AG04450 (cell line): Measurements from ENCODE around the gene TSPAN13. TPM values are rescaled to one million over a fixed set of nuclear protein-coding genes. Genes with fewer than 3 reads are reported as not detected.

ENCODE experiments used
- CTCF ChIA-PET: fragments of 300-600, 350-600 bp; formaldehyde crosslinking; extraction: SDS; loops from one replicate; lab custom pipeline; 2022; ENCODE audit warnings: antibody characterized with exemption, inconsistent platforms; lab: Charles Lee
- POLR2A ChIA-PET: fragments of 350-600 bp; formaldehyde crosslinking; extraction: SDS; loops from one replicate; lab custom pipeline; 2021; ENCODE audit warnings: antibody characterized with exemption, inconsistent platforms; lab: Yijun Ruan, JAX
- DNase-seq: peaks from one replicate; pipeline ENCODE4 v3.0.0-alpha.2; 2011; ENCODE audit warnings: low read depth, low spot score
- H3K27ac ChIP-seq: one replicate; pipeline ENCODE4 v1.5.1; 2012; ENCODE audit warnings: low read depth, low read length, control low read depth
- H3K27me3 ChIP-seq: one replicate; pipeline ENCODE4 v1.6.0; 2012; ENCODE audit warnings: low read length; ENCODE audit not compliant: control insufficient read depth, insufficient read depth
- H3K4me3 ChIP-seq: 2 replicates; pipeline ENCODE4 v1.5.1; 2011; ENCODE audit warnings: mild to moderate bottlenecking, low read depth, low read length, control low read depth
- H3K9me3 ChIP-seq: 2 replicates; pipeline ENCODE4 v1.5.1; 2012; ENCODE audit warnings: low read length; ENCODE audit not compliant: control insufficient read depth, insufficient read depth
- CTCF ChIP-seq: IDR thresholded peaks from 2 replicates; pipeline ENCODE4 v1.5.1; 2011; ENCODE audit warnings: low read depth, low read length, control low read depth, inconsistent platforms
- polyA plus RNA-seq: library from polyadenylated mRNA; depleted of rRNA; stranded (reverse); fragments of >200 nt; gene quantifications from 2 replicates; pipeline ENCODE4 v1.2.3, GENCODE V29; 2011

TSPAN13 gene
- polyA plus RNA-seq, 1 experiment = 10.1 TPM

- H3K27ac ChIP-seq = no peak overlapping the region
- no peaks in the 10 kb centered on the region for H3K27me3 ChIP-seq
- POLR2A ChIA-PET = no interaction called here
- no peak for DNase-seq
- no peak overlapping the region for H3K4me3 ChIP-seq
- CTCF ChIA-PET = no interaction called here
- TF ChIP-seq CTCF = no peak
- no peaks in the 10 kb centered on the region; the same call in 1 of the 2 replicates for H3K9me3 ChIP-seq
Observed at GRCh38 chr7:16758631-16759611, 5.4 kb downstream of the TSPAN13 start.

GRCh38 chr7:16759840-16760239 lies 6.3 kb downstream of the TSPAN13 start:
- Histone ChIP-seq H3K27ac (no peak overlapping the region), H3K27me3 (no peaks in the 10 kb centered on the region), H3K4me3 (no peak overlapping the region), H3K9me3 (no peaks in the 10 kb centered on the region)
- TF ChIP-seq CTCF = no peak
- CTCF ChIA-PET = no interaction called here
- DNase-seq = no peak
- POLR2A ChIA-PET = no interaction called here

GRCh38 chr7:16762177-16762576 lies 8.6 kb downstream of the TSPAN13 start:
- Histone ChIP-seq H3K4me3 (no peak overlapping the region), H3K9me3 (no peaks in the 10 kb centered on the region), H3K27ac (no peak overlapping the region), H3K27me3 (no peaks in the 10 kb centered on the region)
- DNase-seq = no peak
- TF ChIP-seq CTCF = no peak
- ChIA-PET CTCF (no interaction called here), POLR2A (no interaction called here)

- H3K27me3 ChIP-seq = no peaks in the 10 kb centered on the region
Observed at GRCh38 chr7:16764942-16765341, 11.4 kb downstream of the TSPAN13 start.

More at GRCh38 chr7:16764942-16765341, 11.4 kb downstream of the TSPAN13 start:
- CTCF ChIA-PET = interaction anchor here (0.8 kb wide), 1 partner anchor 14 kb away, joined by 3 read pairs; no protein-coding TSS in a partner anchor
- no peaks in the 10 kb centered on the region for H3K9me3 ChIP-seq
- H3K27ac ChIP-seq = no peak overlapping the region
- no peak for TF ChIP-seq CTCF
- POLR2A ChIA-PET = no interaction called here
- no peak overlapping the region for H3K4me3 ChIP-seq
- DNase-seq = no peak
